Adrenal gland (tissue), 5 donors: ENCODE measurements around the gene COX7A1.

Experiments used
- CTCF ChIP-seq, 6 experiments: fragments of 450-650 bp in 4 of 6; fragments of 200-600 bp in 2 of 6; sonication (generic) in 1 of 6; IDR thresholded peaks; 1 replicate in 5 of 6; 2 replicates in 1 of 6; pipeline versions ENCODE4 v1.5.1 to v1.8.0; 2016 to 2021; ENCODE audit warnings: antibody characterized with exemption in 6 of 6, mild to moderate bottlenecking in 2 of 6, moderate library complexity in 1 of 6
- POLR2A ChIP-seq, 2 donors: fragments of 450-650 bp; IDR thresholded peaks; one replicate each; pipeline ENCODE4 v1.6.1; 2017; ENCODE audit warnings: antibody characterized with exemption in 2 of 2, mild to moderate bottlenecking in 2 of 2, moderate library complexity in 1 of 2
- donor health status: DM: no; HTN: no; CAD: no.

- TF ChIP-seq CTCF (IDR thresholded peaks at IDR 0.05) (no peak), POLR2A (IDR thresholded peaks at IDR 0.05) (peak; percentile 84 to 94)
Measured at GRCh38 chr19:36139473-36140303, 12.6 kb downstream of the COX7A1 start, which contains the start of gene CAPNS1.
